Mammary epithelial cell (primary cell): ENCODE measurements around the gene KCNMA1.

ENCODE experiments used
- CTCF ChIP-seq, 2 donors: IDR thresholded peaks in 1 of 2; conservative IDR thresholded peaks in 1 of 2; 2 replicates each; pipeline ENCODE4 v1.5.1; 2011 to 2012; ENCODE audit warnings: inconsistent platforms in 2 of 2, low read length in 2 of 2, mild to moderate bottlenecking in 2 of 2, control low read depth in 1 of 2, low read depth in 1 of 2; ENCODE audit not compliant: insufficient read depth in 1 of 2; ENCODE audit errors: extremely low read depth in 1 of 2
- EZH2 ChIP-seq: IDR thresholded peaks from 2 replicates; pipeline ENCODE4 v1.6.1; 2012; ENCODE audit warnings: low read length, inconsistent platforms, borderline replicate concordance

DNA sequence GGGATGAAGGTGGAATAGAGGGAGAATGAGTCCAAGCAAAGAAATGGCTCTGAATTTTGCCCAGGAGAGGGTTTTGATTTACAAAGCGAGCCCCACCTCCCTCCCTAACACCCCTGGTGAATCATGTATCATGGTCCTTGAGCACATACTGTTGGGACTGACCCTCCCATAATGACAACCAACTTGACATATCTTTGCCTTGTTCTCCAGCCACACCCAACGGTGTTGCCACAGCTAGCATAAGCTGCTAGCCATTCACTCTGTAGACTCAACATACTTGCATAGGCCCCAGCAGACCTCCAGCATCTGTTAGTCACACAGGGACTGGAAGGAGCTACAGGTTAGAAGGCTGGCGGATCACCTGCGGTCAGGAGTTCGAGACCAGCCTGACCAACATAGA is 538.5 kb downstream of the KCNMA1 start:
- TF ChIP-seq CTCF (conservative IDR thresholded peaks at IDR 0.05 in 1 of 2, IDR thresholded peaks at IDR 0.05 in 1 of 2; ENCODE audit: extremely low read depth in 1 of 2, insufficient read depth in 1 of 2, low read depth in 1 of 2, low read length in 2 of 2): no peak
- TF ChIP-seq EZH2: no peak
